H1 (cell line): ENCODE data around the gene KIAA0513. TPM values are rescaled to one million over a fixed set of nuclear protein-coding genes. Genes with fewer than 3 reads are reported as not detected.

ENCODE experiments used
- CTCF ChIA-PET: fragments of 300-600 bp; sonication (Branson Sonifier 250); formaldehyde crosslinking; loops from one replicate; lab custom pipeline; 2021; ENCODE audit not compliant: partially characterized antibody; lab: Charles Lee
- POLR2A ChIA-PET: fragments of 300-600 bp; sonication (Branson Sonifier 250); formaldehyde crosslinking; loops from one replicate; lab custom pipeline; 2021; ENCODE audit warnings: inconsistent platforms; ENCODE audit not compliant: partially characterized antibody; lab: Charles Lee
- DNase-seq, 2 experiments: peaks; one replicate each; pipeline versions ENCODE4 v3.0.0 to v3.0.0-alpha.2; 2010 to 2022; ENCODE audit warnings: low spot score in 2 of 2, low read depth in 1 of 2, mixed read lengths in 1 of 2
- FAIRE-seq: peaks from 2 replicates; lab custom pipeline; 2011; peaks lifted over from hg19 to GRCh38; lab: Jason Lieb, UNC
- H2AFZ ChIP-seq: 2 replicates; pipeline ENCODE4 v1.8.1; 2012; ENCODE audit warnings: low read length, inconsistent platforms
- H2AK5ac ChIP-seq: 2 replicates; pipeline ENCODE4 v1.6.1; 2013; ENCODE audit warnings: low read depth, low read length
- H2BK120ac ChIP-seq: replicated peaks from 2 replicates; pipeline ENCODE3; 2013; ENCODE audit warnings: low read depth, low read length, inconsistent platforms
- H2BK12ac ChIP-seq: 2 replicates; pipeline ENCODE4 v1.6.1; 2013; ENCODE audit warnings: low read depth, low read length
- H2BK15ac ChIP-seq: 2 replicates; pipeline ENCODE4 v1.6.1; 2013; ENCODE audit warnings: low read length
- H2BK20ac ChIP-seq: 2 replicates; pipeline ENCODE4 v1.6.1; 2013; ENCODE audit warnings: low read length
- H2BK5ac ChIP-seq: 2 replicates; pipeline ENCODE4 v1.6.1; 2013; ENCODE audit warnings: low read depth, low read length
- H3K14ac ChIP-seq: 2 replicates; pipeline ENCODE4 v1.6.1; 2013; ENCODE audit warnings: inconsistent platforms; ENCODE audit not compliant: insufficient read length
- H3K18ac ChIP-seq: 2 replicates; pipeline ENCODE4 v1.6.1; 2013; ENCODE audit warnings: low read length; ENCODE audit errors: extremely low read depth
- H3K23ac ChIP-seq: 2 replicates; pipeline ENCODE4 v1.6.1; 2013; ENCODE audit warnings: inconsistent platforms; ENCODE audit not compliant: insufficient read length
- H3K23me2 ChIP-seq: 2 replicates; pipeline ENCODE4 v1.6.1; 2013; ENCODE audit warnings: low read depth, low read length
- H3K27ac ChIP-seq: 2 replicates; pipeline ENCODE4 v1.6.1; 2011; ENCODE audit warnings: low read depth, low read length, inconsistent platforms
- H3K27me3 ChIP-seq, 4 experiments: replicated peaks in 1 of 4; 1 replicate in 1 of 4; 2 replicates in 3 of 4; pipeline versions ENCODE4 v1.6.1 to v1.8.1; 2011 to 2013; ENCODE audit warnings: low read length in 3 of 4, mild to moderate bottlenecking in 3 of 4, inconsistent platforms in 2 of 4, mixed read lengths in 2 of 4, moderate library complexity in 1 of 4; ENCODE audit not compliant: control insufficient read depth in 3 of 4, insufficient read depth in 3 of 4; ENCODE audit errors: extremely low read depth in 1 of 4
- H3K36me3 ChIP-seq, 4 experiments: 2 replicates each; pipeline versions ENCODE4 v1.6.1 to v1.8.1; 2011 to 2013; ENCODE audit warnings: mild to moderate bottlenecking in 4 of 4, low read length in 3 of 4, moderate library complexity in 2 of 4, control low read depth in 1 of 4, inconsistent platforms in 1 of 4; ENCODE audit not compliant: insufficient read depth in 4 of 4, control insufficient read depth in 2 of 4
- H3K4ac ChIP-seq: replicated peaks from 2 replicates; pipeline ENCODE3; 2013; ENCODE audit warnings: low read length, low read depth, mixed read lengths, inconsistent platforms; ENCODE audit not compliant: insufficient read length
- H3K4me1 ChIP-seq, 4 experiments: replicated peaks in 1 of 4; 1 replicate in 1 of 4; 2 replicates in 3 of 4; pipeline versions ENCODE4 v1.6.1 to v1.8.1; 2011 to 2013; ENCODE audit warnings: low read length in 3 of 4, inconsistent platforms in 2 of 4, mixed read lengths in 1 of 4; ENCODE audit not compliant: insufficient read depth in 4 of 4, control insufficient read depth in 3 of 4
- H3K4me2 ChIP-seq, 2 experiments: 2 replicates each; pipeline versions ENCODE4 v1.6.1 to v1.8.1; 2011 to 2013; ENCODE audit warnings: low read depth in 2 of 2, low read length in 2 of 2, control low read depth in 1 of 2, inconsistent platforms in 1 of 2, mild to moderate bottlenecking in 1 of 2; ENCODE audit not compliant: insufficient read depth in 1 of 2
- H3K4me3 ChIP-seq, 4 experiments: fragments of 200-600, 300-600 bp in 1 of 4; sonication (generic), shearing (Covaris generic), sonication (Bioruptor Twin) in 1 of 4; 2 replicates each; pipeline versions ENCODE4 v1.5.1 to v1.8.1; 2011 to 2016; ENCODE audit warnings: low read length in 4 of 4, low read depth in 3 of 4, control low read depth in 2 of 4, inconsistent platforms in 2 of 4, mild to moderate bottlenecking in 2 of 4, mixed read lengths in 1 of 4, moderate library complexity in 1 of 4; ENCODE audit not compliant: insufficient read depth in 2 of 4; ENCODE audit errors: extremely low read depth in 1 of 4
- H3K56ac ChIP-seq: replicated peaks from 2 replicates; pipeline ENCODE3; 2013; ENCODE audit warnings: low read depth, mild to moderate bottlenecking, mixed read lengths, low read length, inconsistent platforms; ENCODE audit not compliant: insufficient read length
- H3K79me1 ChIP-seq: 2 replicates; pipeline ENCODE4 v1.6.1; 2013; ENCODE audit warnings: low read depth, low read length, control low read depth
- H3K79me2 ChIP-seq, 2 experiments: 2 replicates each; pipeline versions ENCODE4 v1.6.1 to v1.8.1; 2012 to 2013; ENCODE audit warnings: low read length in 2 of 2, mild to moderate bottlenecking in 2 of 2, inconsistent platforms in 1 of 2; ENCODE audit not compliant: insufficient read depth in 2 of 2, control insufficient read depth in 1 of 2
- H3K9ac ChIP-seq, 4 experiments: replicated peaks in 1 of 4; 1 replicate in 1 of 4; 2 replicates in 3 of 4; pipeline versions ENCODE4 v1.6.1 to v1.8.1; 2011 to 2013; ENCODE audit warnings: low read depth in 3 of 4, low read length in 3 of 4, control low read depth in 2 of 4, mild to moderate bottlenecking in 2 of 4, moderate library complexity in 2 of 4, inconsistent platforms in 1 of 4; ENCODE audit errors: extremely low read depth in 1 of 4
- H3K9me3 ChIP-seq, 2 experiments: 2 replicates each; pipeline versions ENCODE4 v1.6.1 to v1.8.1; 2012 to 2013; ENCODE audit warnings: mild to moderate bottlenecking in 2 of 2, moderate library complexity in 2 of 2, control low read depth in 1 of 2, inconsistent platforms in 1 of 2, low read depth in 1 of 2, low read length in 1 of 2, mixed read lengths in 1 of 2; ENCODE audit not compliant: insufficient read depth in 2 of 2
- H4K20me1 ChIP-seq, 2 experiments: replicated peaks in 1 of 2; 2 replicates each; pipeline versions ENCODE3 to v1.8.1; 2011 to 2013; ENCODE audit warnings: inconsistent platforms in 2 of 2, low read length in 2 of 2, mild to moderate bottlenecking in 1 of 2; ENCODE audit not compliant: insufficient read depth in 2 of 2, control insufficient read depth in 1 of 2
- H4K5ac ChIP-seq: 2 replicates; pipeline ENCODE4 v1.6.1; 2013; ENCODE audit warnings: low read length, low read depth, mixed read lengths, inconsistent platforms; ENCODE audit not compliant: insufficient read length
- H4K8ac ChIP-seq: 2 replicates; pipeline ENCODE4 v1.8.0; 2013; ENCODE audit warnings: mild to moderate bottlenecking, moderate library complexity, low read length, inconsistent platforms; ENCODE audit not compliant: insufficient read depth; ENCODE audit errors: extremely low read depth
- H4K91ac ChIP-seq: replicated peaks from 2 replicates; pipeline ENCODE3; 2013; ENCODE audit warnings: low read length, mixed read lengths, inconsistent platforms; ENCODE audit not compliant: insufficient read length
- CBX5 ChIP-seq: fragments of 300-800, 300-1000 bp; sonication (generic); IDR thresholded peaks from 2 replicates; pipeline ENCODE4 v1.7.1; 2016; ENCODE audit warnings: antibody characterized with exemption, low read length, low read depth
- E2F6 ChIP-seq: IDR thresholded peaks from 2 replicates; pipeline ENCODE4 v1.6.1; 2012; ENCODE audit warnings: inconsistent platforms
- NRF1 ChIP-seq: IDR thresholded peaks from 2 replicates; pipeline ENCODE4 v1.6.1; 2011; ENCODE audit warnings: mild to moderate bottlenecking, low read depth, low read length, improper control_type of control experiment
- SIN3A ChIP-seq, 2 experiments: IDR thresholded peaks in 1 of 2; conservative IDR thresholded peaks in 1 of 2; 2 replicates each; pipeline ENCODE4 v1.6.1; 2011 to 2012; ENCODE audit warnings: low read length in 2 of 2, improper control_type of control experiment in 1 of 2, low read depth in 1 of 2, mild to moderate bottlenecking in 1 of 2
- SIRT6 ChIP-seq: IDR thresholded peaks from one replicate; pipeline ENCODE4 v1.7.1; 2012; ENCODE audit warnings: low read length, inconsistent platforms
- WGBS, 2 experiments: shearing (Covaris generic) in 1 of 2; methylation state at CpG; one replicate each; pipeline versions ENCODE4 v1.1.6 to v1.1.7; 2013 to 2015; ENCODE audit warnings: low lambda C conversion rate in 2 of 2, mixed read lengths in 2 of 2, inconsistent platforms in 1 of 2, low coverage in 1 of 2, missing lambda C conversion rate in 1 of 2; ENCODE audit not compliant: insufficient replicate concordance in 2 of 2, insufficient coverage in 1 of 2, insufficient read length in 1 of 2; ENCODE audit errors: extremely low coverage in 1 of 2, missing lambda C conversion rate in 1 of 2; 5-methylcytosine and 5-hydroxymethylcytosine counted together
- polyA plus RNA-seq, 7 experiments: library from polyadenylated mRNA; depleted of rRNA in 3 of 7; stranded (reverse) in 5 of 7; unstranded in 2 of 7; fragments of >200 nt in 5 of 7; fragments of 200-250 nt in 2 of 7; gene quantifications; 1 replicate in 5 of 7; 2 replicates in 1 of 7; 4 replicates in 1 of 7; pipeline versions ENCODE4 v1.2.1 to v1.2.3, GENCODE V29; 2011 to 2013; ENCODE audit warnings: missing spikeins in 2 of 7, mixed read lengths in 2 of 7
- total RNA-seq: library from RNA; stranded (reverse); fragmentation: NEBNext Ultra II Directional; extraction: Animal tissue kit (Norgen Biotek cat#: 25700); gene quantifications from 2 replicates; pipeline ENCODE4 v1.2.1, GENCODE V29; 2021

KIAA0513 gene
- total and polyA plus RNA-seq, 2 of the 8 experiments (the other 6 are each of a cell fraction or from before 2014, with no cell fraction given) = 2.1 to 6.1 TPM

GRCh38 chr16:85117418-85117817 is 89.8 kb downstream of the KIAA0513 start:
- Histone ChIP-seq H2BK20ac (no peak overlapping the region), H3K4ac (no peak overlapping the region), H3K27ac (no peak overlapping the region), H4K5ac (no peak overlapping the region), H3K23me2 (no peaks in the 10 kb centered on the region; the same call in 1 of the 2 replicates), H4K91ac (no peak overlapping the region), H3K4me1 (peaks cover 0 to 2% (median 0%) of the 10 kb centered on the region in 4 experiments; a peak in 2 of 7 replicates), H4K20me1 (no peaks in the 10 kb centered on the region), H3K79me2 (no peaks in the 10 kb centered on the region), H3K9ac (no peak overlapping the region), H2BK120ac (no peak overlapping the region), H2BK15ac (no peak overlapping the region), H3K56ac (no peak overlapping the region), H2AK5ac (no peak overlapping the region), H3K23ac (no peak overlapping the region), H3K18ac (no peak overlapping the region), H2AFZ (no peak overlapping the region), H2BK12ac (no peak overlapping the region), H3K27me3 (0 out of 7 replicates have a peak, but pooled peaks cover 0 to 2% (median 0%) of the 10 kb centered on the region in 4 experiments), H3K9me3 (no peaks in the 10 kb centered on the region), H3K14ac (no peak overlapping the region), H3K4me3 (no peak overlapping the region), H2BK5ac (no peak overlapping the region), H3K4me2 (no peak overlapping the region), H3K79me1 (no peaks in the 10 kb centered on the region), H4K8ac (no peak overlapping the region), H3K36me3 (no peaks in the 10 kb centered on the region)
- ChIA-PET CTCF (interaction anchor here (1.3 to 1.6 kb wide), 2 partner anchors 52 to 157 kb away, joined by 3 read pairs; no protein-coding TSS in a partner anchor), POLR2A (no interaction called here)
- FAIRE-seq (no peak), DNase-seq (no peak)
- 97% methylated on average over 9 of the region's 12 CpGs; no CpG with 5 or more reads in 1 of the 2 experiments for WGBS, 2 experiments
- no peak for TF ChIP-seq CBX5
- TF ChIP-seq SIRT6 = no peak
- TF ChIP-seq SIN3A (conservative IDR thresholded peaks at IDR 0.05 in 1 of 2, IDR thresholded peaks at IDR 0.05 in 1 of 2; ENCODE audit: low read depth in 1 of 2, low read length in 2 of 2) = no peak
- TF ChIP-seq E2F6 = no peak
- TF ChIP-seq NRF1 = no peak
